ENCODE measurements around the gene SPACA1. TPM values are rescaled to one million over a fixed set of nuclear protein-coding genes. Genes with fewer than 3 reads are reported as not detected.

Gene SPACA1
- total RNA-seq, 1 donor from 2014 or later, result not detected

GRCh38 chr6:88013015-88013414 is 34.6 kb upstream of the SPACA1 start:
- no peak for DNase-seq (ENCODE audit: low read depth)
- H3K4me3 ChIP-seq (ENCODE audit: low read depth, low read length), result no peak overlapping the region
- TF ChIP-seq CTCF (conservative IDR thresholded peaks at IDR 0.05; ENCODE audit: low read depth, low read length), result no peak

- peak; percentile 56 for TF ChIP-seq CTCF (conservative IDR thresholded peaks at IDR 0.05; ENCODE audit: low read depth, low read length)
Measured at GRCh38 chr6:88013554-88013953, 34.1 kb upstream of the SPACA1 start.

GRCh38 chr6:88020439-88020838 is 27.2 kb upstream of the SPACA1 start:
- no peak for DNase-seq (ENCODE audit: low read depth)
- TF ChIP-seq CTCF (conservative IDR thresholded peaks at IDR 0.05; ENCODE audit: low read depth, low read length), result no peak
- H3K4me3 ChIP-seq (ENCODE audit: low read depth, low read length), result no peak overlapping the region

More at GRCh38 chr6:88013554-88013953, 34.1 kb upstream of the SPACA1 start:
- H3K4me3 ChIP-seq (ENCODE audit: low read depth, low read length), result no peak overlapping the region
- DNase-seq (ENCODE audit: low read depth), result no peak

DNA sequence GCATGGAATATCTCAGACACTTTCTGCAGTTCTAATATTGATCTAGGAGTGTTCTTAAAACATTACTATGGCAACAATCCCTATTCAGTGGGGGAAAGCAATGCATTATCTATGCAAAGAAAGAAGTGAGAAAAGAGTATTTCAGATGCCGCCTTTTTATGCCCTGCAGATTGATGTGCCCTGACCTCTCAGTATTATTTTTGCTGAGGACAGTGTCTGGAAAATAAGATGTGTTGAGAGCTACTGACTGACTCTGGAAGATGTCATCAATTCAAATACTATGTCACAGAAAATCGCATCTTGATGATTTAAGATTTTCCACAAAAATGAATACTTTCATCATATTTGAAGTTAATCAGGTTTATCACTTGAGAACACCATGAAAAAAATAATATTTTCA is 22.9 kb upstream of the SPACA1 start:
- DNase-seq (ENCODE audit: low read depth), result no peak
- no peak for TF ChIP-seq CTCF (conservative IDR thresholded peaks at IDR 0.05; ENCODE audit: low read depth, low read length)
- H3K4me3 ChIP-seq (ENCODE audit: low read depth, low read length), result no peak overlapping the region

- no peak for TF ChIP-seq CTCF (conservative IDR thresholded peaks at IDR 0.05; ENCODE audit: low read depth, low read length)
- no peak for DNase-seq (ENCODE audit: low read depth)
Measured at GRCh38 chr6:88031550-88031949, 16.1 kb upstream of the SPACA1 start.

DNA sequence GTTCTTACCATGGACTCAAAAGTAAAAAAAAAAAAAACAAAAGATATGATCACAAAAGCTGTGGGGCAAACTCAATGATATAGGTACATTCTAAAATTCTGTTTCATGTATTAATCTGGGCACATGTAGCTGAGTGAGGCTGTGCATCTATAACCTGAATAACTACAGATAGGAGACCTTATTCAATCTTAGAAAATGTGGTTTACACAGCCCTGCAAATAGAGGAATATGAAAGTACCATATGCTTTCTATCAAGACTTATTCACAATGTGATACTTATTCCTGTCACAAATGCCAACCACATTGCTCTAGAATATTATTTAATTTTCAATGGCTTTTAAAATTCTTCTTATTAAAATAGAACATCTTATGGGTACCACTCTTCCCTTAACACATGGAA is 3.1 kb upstream of the SPACA1 start:
- no peak overlapping the region for H3K4me3 ChIP-seq (ENCODE audit: low read depth, low read length)
- no peak for TF ChIP-seq CTCF (conservative IDR thresholded peaks at IDR 0.05; ENCODE audit: low read depth, low read length)
- no peak for DNase-seq (ENCODE audit: low read depth)

More at GRCh38 chr6:88031550-88031949, 16.1 kb upstream of the SPACA1 start:
- no peak overlapping the region for H3K4me3 ChIP-seq (ENCODE audit: low read depth, low read length)

- DNase-seq (ENCODE audit: low read depth), result no peak
- TF ChIP-seq CTCF (conservative IDR thresholded peaks at IDR 0.05; ENCODE audit: low read depth, low read length), result no peak
- H3K4me3 ChIP-seq (ENCODE audit: low read depth, low read length), result no peak overlapping the region
Measured at GRCh38 chr6:88045521-88046136, 2.0 kb upstream of the SPACA1 start.
